ENCODE data around the gene OTUB2. TPM values are rescaled to one million over a fixed set of nuclear protein-coding genes. Genes with fewer than 3 reads are reported as not detected.

Gene OTUB2
- total RNA-seq, 1 experiment from 2014 or later = 22.2 TPM

DNA sequence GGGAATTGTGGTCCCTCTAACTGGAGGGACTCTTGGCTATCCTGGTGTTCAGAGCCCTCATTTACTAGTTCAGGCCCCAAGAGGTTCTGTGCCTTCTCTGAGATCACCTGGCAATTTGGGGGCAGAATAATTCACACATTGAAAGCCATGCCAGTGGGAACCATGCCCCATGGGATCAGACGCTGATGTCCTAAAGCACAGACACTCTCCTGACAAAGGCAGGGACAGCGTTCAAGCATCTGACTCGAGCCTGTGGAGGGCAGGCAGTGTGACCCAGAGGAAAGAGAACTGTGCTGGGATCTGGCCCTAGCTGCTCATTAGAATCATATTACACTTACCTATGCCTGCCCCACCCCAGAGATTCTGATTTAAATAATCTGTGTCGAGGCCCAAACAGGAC lies 47.4 kb upstream of the OTUB2 start:
- Mint-ChIP-seq H3K27me3 (ENCODE audit: unreplicated experiment) (peaks cover 26% of the 10 kb centered on the region), H3K36me3 (ENCODE audit: insufficient read depth, unreplicated experiment) (no peaks in the 10 kb centered on the region), H3K4me3 (ENCODE audit: low read depth, unreplicated experiment) (no peak overlapping the region), H3K4me1 (ENCODE audit: low read depth, unreplicated experiment) (no peaks in the 10 kb centered on the region), H3K27ac (ENCODE audit: unreplicated experiment) (no peak overlapping the region), H3K9me3 (ENCODE audit: low read depth, unreplicated experiment) (no peaks in the 10 kb centered on the region)
- intact Hi-C loops (cut with micrococcal nuclease; ENCODE audit: unreplicated experiment) = no loop called here
- DNase-seq = no peak
- TF ChIP-seq CTCF (IDR thresholded peaks at IDR 0.05; ENCODE audit: unreplicated experiment) = no peak
- no TSS peak for BruUV-seq (replicated peaks)
- CTCF ChIA-PET = interaction anchor here (0.7 to 1.8 kb wide), 2 partner anchors 20 to 22 kb away, joined by 3 read pairs; no protein-coding TSS in a partner anchor

- Mint-ChIP-seq H3K9me3 (ENCODE audit: low read depth, unreplicated experiment) (no peaks in the 10 kb centered on the region), H3K4me3 (ENCODE audit: low read depth, unreplicated experiment) (no peak overlapping the region), H3K4me1 (ENCODE audit: low read depth, unreplicated experiment) (peaks cover 7% of the 10 kb centered on the region), H3K27me3 (ENCODE audit: unreplicated experiment) (peaks cover 20% of the 10 kb centered on the region), H3K36me3 (ENCODE audit: insufficient read depth, unreplicated experiment) (no peaks in the 10 kb centered on the region), H3K27ac (ENCODE audit: unreplicated experiment) (no peak overlapping the region)
- DNase-seq = no peak
- CTCF ChIA-PET = no interaction called here
- TF ChIP-seq CTCF (IDR thresholded peaks at IDR 0.05; ENCODE audit: unreplicated experiment) = no peak
- intact Hi-C loops (cut with micrococcal nuclease; ENCODE audit: unreplicated experiment) = no loop called here
- no TSS peak for BruUV-seq (replicated peaks)
These were observed 45.5 kb upstream of the OTUB2 start for GRCh38 chr14:93980456-93981201.

- peaks cover 9% of the 10 kb centered on the region for H3K4me1 Mint-ChIP-seq (ENCODE audit: low read depth, unreplicated experiment)
- no peak for TF ChIP-seq CTCF (IDR thresholded peaks at IDR 0.05; ENCODE audit: unreplicated experiment)
- CTCF ChIA-PET = no interaction called here
- peaks cover 11% of the 10 kb centered on the region for H3K27me3 Mint-ChIP-seq (ENCODE audit: unreplicated experiment)
- H3K9me3 Mint-ChIP-seq (ENCODE audit: low read depth, unreplicated experiment) = no peaks in the 10 kb centered on the region
- no peak overlapping the region for H3K27ac Mint-ChIP-seq (ENCODE audit: unreplicated experiment)
- BruUV-seq (replicated peaks) = no TSS peak
- H3K36me3 Mint-ChIP-seq (ENCODE audit: insufficient read depth, unreplicated experiment) = no peaks in the 10 kb centered on the region
- intact Hi-C loops (cut with micrococcal nuclease; ENCODE audit: unreplicated experiment) = no loop called here
- no peak for DNase-seq
- no peak overlapping the region for H3K4me3 Mint-ChIP-seq (ENCODE audit: low read depth, unreplicated experiment)
These were observed 44.6 kb upstream of the OTUB2 start for GRCh38 chr14:93981316-93982229.

DNA sequence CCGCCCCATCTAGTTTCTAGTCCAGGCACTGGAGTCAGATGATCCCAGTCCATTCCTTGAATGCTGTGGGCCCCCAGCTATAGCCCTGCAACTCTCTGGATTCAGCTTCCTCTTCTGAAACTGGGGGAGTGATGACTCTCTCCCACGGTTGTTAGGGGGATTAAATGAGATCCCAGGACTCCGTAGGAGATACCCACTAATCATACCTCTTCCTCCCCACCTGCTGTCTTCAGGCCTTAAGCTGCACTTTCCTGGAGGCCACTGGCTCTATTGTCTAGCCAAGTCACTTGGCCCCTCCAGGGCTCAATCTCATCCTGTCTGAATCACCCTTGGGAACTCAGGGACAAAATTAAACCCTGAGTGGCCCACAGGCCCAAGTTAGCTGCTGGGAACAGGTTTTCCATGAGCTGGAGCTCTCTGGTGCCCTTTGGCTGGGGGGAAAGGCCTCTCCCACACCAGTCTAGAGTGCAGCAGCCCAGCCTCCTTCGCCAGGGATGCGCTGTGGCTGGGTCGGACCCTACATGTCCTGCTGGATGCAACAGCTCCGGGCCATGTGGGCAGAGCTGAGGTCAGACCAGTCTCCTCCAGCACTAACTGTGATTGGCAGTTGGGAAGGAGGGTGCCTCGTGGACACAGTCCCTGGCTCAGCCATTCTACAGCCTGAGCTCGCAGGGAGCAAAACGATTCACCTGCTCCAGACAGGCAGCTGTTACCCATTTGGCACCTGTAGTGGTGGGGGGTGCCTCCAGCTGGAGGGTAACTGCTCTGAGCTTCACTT lies 43.7 kb upstream of the OTUB2 start:
- H3K4me3 Mint-ChIP-seq (ENCODE audit: low read depth, unreplicated experiment) = no peak overlapping the region
- no peak for TF ChIP-seq CTCF (IDR thresholded peaks at IDR 0.05; ENCODE audit: unreplicated experiment)
- CTCF ChIA-PET = no interaction called here
- no TSS peak for BruUV-seq (replicated peaks)
- no peak overlapping the region for H3K27ac Mint-ChIP-seq (ENCODE audit: unreplicated experiment)
- H3K36me3 Mint-ChIP-seq (ENCODE audit: insufficient read depth, unreplicated experiment) = no peaks in the 10 kb centered on the region
- H3K9me3 Mint-ChIP-seq (ENCODE audit: low read depth, unreplicated experiment) = no peaks in the 10 kb centered on the region
- DNase-seq = no peak
- intact Hi-C loops (cut with micrococcal nuclease; ENCODE audit: unreplicated experiment) = no loop called here
- H3K27me3 Mint-ChIP-seq (ENCODE audit: unreplicated experiment) = peaks cover 2% of the 10 kb centered on the region
- peaks cover 17% of the 10 kb centered on the region for H3K4me1 Mint-ChIP-seq (ENCODE audit: low read depth, unreplicated experiment)

All from Calu3 (cell line).